Activated CD8-positive, alpha-beta T cell treated with anti-CD3 and anti-CD28 coated beads, Interleukin-2, amount 10 ng/mL, durations not matched to agents 7 days and 5 days (primary cell): ENCODE measurements around the gene APOBEC3G. TPM values are rescaled to one million over a fixed set of nuclear protein-coding genes. Genes with fewer than 3 reads are reported as not detected.
A peak's percentile ranks its signal among the peaks of the same experiment; 100 is the strongest.

ENCODE experiments used
- ATAC-seq: fragments of 150-1000 bp; cut with Tn5 transposase; one replicate; pipeline ENCODE4 v1.10.0; 2021; ENCODE audit warnings: moderate library complexity
- CTCF ChIA-PET: fragments of 350-600 bp; sonication (Branson Sonifier 250); formaldehyde crosslinking; loops from one replicate; lab custom pipeline; 2021; ENCODE audit warnings: antibody characterized with exemption; lab: Charles Lee
- POLR2A ChIA-PET: fragments of 350-600 bp; sonication (Branson Sonifier 250); formaldehyde crosslinking; loops from one replicate; lab custom pipeline; 2021; ENCODE audit warnings: antibody characterized with exemption; lab: Charles Lee
- DNase-seq: peaks from one replicate; pipeline ENCODE4 v3.0.0-alpha.2; 2020
- H3K27ac Mint-ChIP-seq: one replicate; pipeline ENCODE4 v1.8.0; 2021; ENCODE audit warnings: mild to moderate bottlenecking, mixed read lengths
- H3K27me3 Mint-ChIP-seq: one replicate; pipeline ENCODE4 v1.8.0; 2021; ENCODE audit warnings: low read depth, mixed read lengths
- H3K36me3 Mint-ChIP-seq: one replicate; pipeline ENCODE4 v1.8.0; 2021; ENCODE audit warnings: low read depth, mixed read lengths
- H3K4me1 Mint-ChIP-seq: one replicate; pipeline ENCODE4 v1.8.0; 2021; ENCODE audit warnings: low read depth, mixed read lengths
- H3K4me3 Mint-ChIP-seq: one replicate; pipeline ENCODE4 v1.8.0; 2021; ENCODE audit warnings: mild to moderate bottlenecking, mixed read lengths
- H3K9me3 Mint-ChIP-seq: one replicate; pipeline ENCODE4 v1.8.0; 2022; ENCODE audit warnings: mixed read lengths; ENCODE audit not compliant: insufficient read depth
- total RNA-seq, 2 experiments: library from RNA; stranded (reverse); gene quantifications; one replicate each; pipeline ENCODE4 v1.2.3, GENCODE V29; 2021

The APOBEC3G gene
- total RNA-seq, 2 experiments from 2014 or later = 134 to 138 TPM

DNA sequence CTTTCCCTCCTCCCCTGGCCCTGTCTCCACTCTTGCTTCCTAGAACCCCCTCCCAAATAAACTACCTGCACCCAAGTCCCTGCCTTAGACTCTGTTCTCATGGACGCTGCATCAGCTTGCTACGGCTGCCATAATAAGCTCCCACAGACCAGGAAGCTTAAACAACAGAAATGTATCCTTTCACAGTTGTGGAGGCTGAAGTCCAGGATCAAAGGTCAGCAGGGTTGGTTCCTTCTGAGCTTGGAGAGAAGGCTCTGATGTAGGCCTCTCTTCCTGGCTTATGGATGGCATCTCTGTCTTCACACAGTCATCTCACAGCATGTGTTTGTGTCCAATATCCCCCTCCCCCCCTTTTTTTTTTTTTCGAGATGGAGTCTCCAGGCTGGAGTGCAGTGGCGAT lies 52.0 kb downstream of the APOBEC3G start:
- peaks cover 2% of the 10 kb centered on the region for H3K4me1 Mint-ChIP-seq
- CTCF ChIA-PET = interaction anchor here (1.1 to 1.5 kb wide), 2 partner anchors 39 to 259 kb away, joined by 3 to 4 read pairs; no protein-coding TSS in a partner anchor
- H3K9me3 Mint-ChIP-seq = no peaks in the 10 kb centered on the region
- no peak for DNase-seq
- H3K27ac Mint-ChIP-seq = no peak overlapping the region
- H3K4me3 Mint-ChIP-seq = no peak overlapping the region
- no peak for ATAC-seq
- no peaks in the 10 kb centered on the region for H3K27me3 Mint-ChIP-seq
- POLR2A ChIA-PET = no interaction called here
- H3K36me3 Mint-ChIP-seq = no peaks in the 10 kb centered on the region

DNA sequence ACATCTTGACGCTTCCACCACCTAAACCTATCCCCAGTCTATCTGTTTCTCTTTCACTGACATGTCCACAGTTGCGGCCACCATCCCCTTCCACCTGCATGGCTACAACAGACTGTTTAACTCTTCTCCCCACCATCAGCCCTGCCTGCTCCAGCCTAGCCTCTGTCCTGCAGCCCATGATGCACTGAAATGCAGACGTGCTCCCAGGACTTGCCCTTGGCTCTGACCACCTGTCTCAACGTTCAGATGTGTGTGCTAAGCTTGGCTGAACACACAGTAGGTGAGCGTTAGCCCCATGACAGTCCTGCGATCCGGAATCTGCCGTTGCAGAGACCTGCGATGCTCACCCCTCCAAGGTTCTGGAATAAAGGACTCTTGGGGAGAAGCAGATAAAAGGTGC lies 52.7 kb downstream of the APOBEC3G start:
- DNase-seq (no peak), ATAC-seq (no peak)
- Mint-ChIP-seq H3K27ac (no peak overlapping the region), H3K36me3 (no peaks in the 10 kb centered on the region), H3K27me3 (no peaks in the 10 kb centered on the region), H3K4me3 (no peak overlapping the region), H3K9me3 (no peaks in the 10 kb centered on the region), H3K4me1 (peaks cover 2% of the 10 kb centered on the region)
- ChIA-PET POLR2A (no interaction called here), CTCF (interaction anchor here (1.1 to 1.5 kb wide), 2 partner anchors 40 to 260 kb away, joined by 3 to 4 read pairs; no protein-coding TSS in a partner anchor)

GRCh38 chr22:39130152-39130704 lies 53.2 kb downstream of the APOBEC3G start:
- ChIA-PET POLR2A (no interaction called here), CTCF (interaction anchor here (0.9 kb wide), 1 partner anchor 52 kb away, joined by 3 read pairs; no protein-coding TSS in a partner anchor)
- no peak for DNase-seq
- H3K27me3 Mint-ChIP-seq = no peaks in the 10 kb centered on the region
- H3K4me1 Mint-ChIP-seq = peaks cover 2% of the 10 kb centered on the region
- no peak overlapping the region for H3K4me3 Mint-ChIP-seq
- no peak overlapping the region for H3K27ac Mint-ChIP-seq
- no peaks in the 10 kb centered on the region for H3K9me3 Mint-ChIP-seq
- no peaks in the 10 kb centered on the region for H3K36me3 Mint-ChIP-seq
- no peak for ATAC-seq

- H3K9me3 Mint-ChIP-seq = no peaks in the 10 kb centered on the region
- no peaks in the 10 kb centered on the region for H3K36me3 Mint-ChIP-seq
- no peak for DNase-seq
- H3K4me1 Mint-ChIP-seq = peaks cover 2% of the 10 kb centered on the region
- H3K27me3 Mint-ChIP-seq = no peaks in the 10 kb centered on the region
- ChIA-PET POLR2A (no interaction called here), CTCF (interaction anchor here (0.9 to 1.1 kb wide), 2 partner anchors 12 to 53 kb away, joined by 3 read pairs; no protein-coding TSS in a partner anchor)
- H3K4me3 Mint-ChIP-seq = no peak overlapping the region
- H3K27ac Mint-ChIP-seq = peak overlapping the region; percentile 15
- no peak for ATAC-seq
Observed at GRCh38 chr22:39130892-39131855, 54.1 kb downstream of the APOBEC3G start.

DNA sequence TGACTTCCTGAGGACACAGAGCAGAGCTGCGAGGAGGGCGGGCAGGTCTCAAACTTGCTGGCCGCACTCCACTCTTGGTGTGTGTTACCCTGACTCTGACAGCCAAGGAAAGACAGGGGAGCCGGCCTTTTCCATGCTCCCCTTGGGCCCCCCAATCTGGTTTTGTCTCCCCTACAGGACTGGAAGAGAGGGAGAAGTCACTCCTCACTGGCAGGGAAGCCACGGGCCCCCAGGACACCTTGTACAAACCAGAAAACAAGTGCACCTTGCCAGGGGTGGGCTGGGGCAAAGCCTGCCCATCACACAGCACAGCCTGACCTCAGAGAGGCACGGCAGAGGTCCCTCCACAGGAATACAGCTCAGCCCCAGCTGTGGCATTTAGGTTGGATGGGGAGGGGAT lies 55.2 kb downstream of the APOBEC3G start:
- no peak overlapping the region for H3K4me3 Mint-ChIP-seq
- H3K27ac Mint-ChIP-seq = no peak overlapping the region
- no peaks in the 10 kb centered on the region for H3K9me3 Mint-ChIP-seq
- H3K27me3 Mint-ChIP-seq = no peaks in the 10 kb centered on the region
- ATAC-seq (no peak), DNase-seq (no peak)
- peaks cover 2% of the 10 kb centered on the region for H3K4me1 Mint-ChIP-seq
- POLR2A ChIA-PET = no interaction called here
- no peaks in the 10 kb centered on the region for H3K36me3 Mint-ChIP-seq
- CTCF ChIA-PET = no interaction called here

GRCh38 chr22:39132871-39133524 lies 55.9 kb downstream of the APOBEC3G start:
- CTCF ChIA-PET = interaction anchor here (1.7 kb wide), 1 partner anchor 10 kb away, joined by 4 read pairs; no protein-coding TSS in a partner anchor
- H3K36me3 Mint-ChIP-seq = no peaks in the 10 kb centered on the region

DNA sequence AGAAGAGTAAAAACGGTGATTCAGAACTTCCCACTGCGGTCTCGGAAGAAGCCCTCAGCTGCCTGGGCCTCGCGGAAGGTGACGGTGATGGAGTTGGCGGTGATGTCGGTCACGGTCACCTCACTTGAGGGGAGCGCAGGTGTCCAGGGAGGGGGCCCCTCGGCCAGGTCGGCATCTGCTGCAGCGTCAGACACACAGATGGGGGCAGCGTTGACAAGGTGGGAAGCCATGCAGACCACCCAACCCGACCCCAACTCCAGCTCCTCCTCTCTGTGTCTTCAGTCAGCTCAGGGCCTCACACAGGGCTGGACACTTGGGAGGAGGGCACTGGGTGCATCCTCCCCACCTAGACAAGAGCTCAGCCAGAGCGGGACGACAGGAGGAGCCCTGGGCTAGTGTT lies 56.8 kb downstream of the APOBEC3G start:
- no peak for ATAC-seq
- POLR2A ChIA-PET = no interaction called here
- Mint-ChIP-seq H3K36me3 (no peaks in the 10 kb centered on the region), H3K4me3 (no peak overlapping the region), H3K27me3 (no peaks in the 10 kb centered on the region), H3K27ac (no peak overlapping the region), H3K9me3 (no peaks in the 10 kb centered on the region), H3K4me1 (peaks cover 7% of the 10 kb centered on the region)
- CTCF ChIA-PET = interaction anchor here (1.1 to 1.7 kb wide), 2 partner anchors 9 to 10 kb away, joined by 3 to 4 read pairs; no protein-coding TSS in a partner anchor
- DNase-seq = no peak

More at GRCh38 chr22:39132871-39133524, 55.9 kb downstream of the APOBEC3G start:
- Mint-ChIP-seq H3K27ac (no peak overlapping the region), H3K27me3 (no peaks in the 10 kb centered on the region), H3K4me1 (peaks cover 2% of the 10 kb centered on the region), H3K9me3 (no peaks in the 10 kb centered on the region), H3K4me3 (no peak overlapping the region)
- ATAC-seq (no peak), DNase-seq (no peak)
- POLR2A ChIA-PET = no interaction called here

DNA sequence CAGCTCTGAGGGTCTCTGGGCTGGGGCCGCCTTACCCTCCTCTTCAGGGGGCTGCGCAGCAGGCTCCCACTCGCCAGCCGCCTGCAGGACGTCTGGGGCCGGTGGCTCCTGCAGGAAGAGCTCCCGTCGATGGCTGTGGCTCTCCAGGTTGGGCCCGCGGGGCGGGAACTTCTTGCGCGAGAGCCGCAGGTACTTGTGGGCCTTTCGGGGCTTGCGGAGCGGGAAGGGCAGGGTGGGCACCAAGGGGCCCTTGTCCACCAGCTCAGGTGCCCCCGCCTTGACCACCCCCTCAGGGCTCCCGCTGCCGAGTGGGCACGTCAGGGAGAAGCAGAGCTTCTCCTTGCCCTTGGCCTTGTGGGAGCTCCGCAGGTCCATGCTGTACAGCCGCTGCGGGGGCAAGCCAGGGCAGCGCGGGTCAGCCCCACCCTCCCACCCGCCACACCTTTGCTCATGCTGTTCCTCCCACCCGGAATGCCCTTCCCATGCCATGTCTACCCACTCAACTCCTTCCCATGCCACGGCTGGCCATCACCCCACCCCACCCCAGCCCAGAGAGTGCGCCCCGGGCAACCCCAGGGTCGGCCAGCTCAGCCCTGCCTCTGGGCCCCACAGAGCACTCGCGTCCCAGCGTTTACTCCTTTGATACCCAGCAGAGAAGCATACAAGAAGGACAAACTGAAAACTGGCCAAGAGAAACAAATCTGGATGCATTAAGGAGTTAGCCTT lies 57.5 kb downstream of the APOBEC3G start:
- ATAC-seq (no peak), DNase-seq (no peak)
- H3K4me3 Mint-ChIP-seq = no peak overlapping the region
- H3K9me3 Mint-ChIP-seq = no peaks in the 10 kb centered on the region
- POLR2A ChIA-PET = no interaction called here
- H3K4me1 Mint-ChIP-seq = peaks cover 7% of the 10 kb centered on the region
- no peak overlapping the region for H3K27ac Mint-ChIP-seq
- CTCF ChIA-PET = interaction anchor here (1.1 to 2.1 kb wide), 5 partner anchors 8 to 265 kb away, joined by 3 to 12 read pairs (median 6); no protein-coding TSS in a partner anchor
- no peaks in the 10 kb centered on the region for H3K36me3 Mint-ChIP-seq
- H3K27me3 Mint-ChIP-seq = no peaks in the 10 kb centered on the region

DNA sequence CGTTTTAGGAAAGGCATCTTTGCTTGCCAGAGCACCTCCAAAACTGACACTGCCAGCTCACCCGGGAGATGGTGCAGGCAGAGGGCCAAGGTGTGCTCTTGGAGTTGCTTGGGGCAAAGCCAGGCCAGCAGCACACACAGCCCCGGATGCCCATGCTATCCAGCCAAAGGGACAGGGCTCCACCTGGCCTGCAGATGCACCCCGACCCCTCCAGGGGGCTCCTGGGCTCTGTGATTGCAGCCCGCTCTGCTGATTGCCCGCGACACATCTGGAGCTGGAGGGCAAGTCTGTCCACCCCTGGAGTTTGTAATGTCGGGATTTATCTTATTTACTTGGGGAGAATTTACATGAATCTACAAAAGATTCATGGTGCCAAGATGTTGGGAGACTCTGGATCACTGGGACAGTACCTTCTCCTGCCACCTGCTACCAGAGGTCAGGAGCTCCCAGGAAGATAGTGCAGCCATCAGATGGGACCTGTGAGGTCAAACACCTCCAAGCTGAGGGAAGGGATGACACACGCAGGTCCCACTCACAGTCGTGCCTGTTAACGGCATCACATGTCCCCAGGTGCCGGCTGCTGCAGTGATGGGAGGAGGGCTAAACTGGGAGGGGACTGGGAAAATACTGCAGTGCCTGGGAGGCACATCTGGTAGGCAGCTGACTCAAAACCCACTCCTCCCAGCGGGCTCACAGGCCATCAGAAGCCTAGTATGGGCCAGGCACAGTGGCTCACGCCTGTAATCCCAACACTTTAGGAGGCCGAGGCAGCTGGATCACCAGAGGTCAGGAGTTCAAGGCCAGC lies 58.2 kb downstream of the APOBEC3G start:
- Mint-ChIP-seq H3K27ac (no peak overlapping the region), H3K9me3 (no peaks in the 10 kb centered on the region), H3K4me3 (no peak overlapping the region), H3K27me3 (no peaks in the 10 kb centered on the region), H3K36me3 (no peaks in the 10 kb centered on the region), H3K4me1 (peaks cover 7% of the 10 kb centered on the region)
- ATAC-seq = peak; percentile 78
- peak; percentile 57 for DNase-seq
- ChIA-PET POLR2A (interaction anchor here (1.0 kb wide), 1 partner anchor 183 kb away, joined by 3 read pairs; no protein-coding TSS in a partner anchor), CTCF (interaction anchor here (0.7 to 2.1 kb wide), 10 partner anchors 7 to 395 kb away, joined by 3 to 12 read pairs (median 4); no protein-coding TSS in a partner anchor)

GRCh38 chr22:39136317-39136716 lies 59.2 kb downstream of the APOBEC3G start:
- peaks cover 5% of the 10 kb centered on the region for H3K4me1 Mint-ChIP-seq
- H3K4me3 Mint-ChIP-seq = no peak overlapping the region
- no peaks in the 10 kb centered on the region for H3K36me3 Mint-ChIP-seq
- no peaks in the 10 kb centered on the region for H3K27me3 Mint-ChIP-seq
- DNase-seq (no peak), ATAC-seq (no peak)
- CTCF ChIA-PET = interaction anchor here (0.6 to 2.1 kb wide), 2 partner anchors 155 to 179 kb away, joined by 3 to 12 read pairs; no protein-coding TSS in a partner anchor
- POLR2A ChIA-PET = interaction anchor here (1.0 to 1.2 kb wide), 2 partner anchors 42 to 182 kb away, joined by 3 read pairs; no protein-coding TSS in a partner anchor
- no peaks in the 10 kb centered on the region for H3K9me3 Mint-ChIP-seq
- H3K27ac Mint-ChIP-seq = no peak overlapping the region
